ENCODE measurements around the gene SLC22A23.
A peak's percentile ranks its signal among the peaks of the same experiment; 100 is the strongest.
"Not testable (repeated sequence)": the region's sequence is repeated elsewhere in the genome, so short reads cannot be mapped to it uniquely, and the experiment has no call there.

The SLC22A23 gene

GRCh38 chr6:3384241-3385143 lies 72.4 kb downstream of the SLC22A23 start:
- DNase-seq (ENCODE audit: low spot score), result no peak

GRCh38 chr6:3383525-3383924 lies 73.3 kb downstream of the SLC22A23 start:
- no peak for DNase-seq (ENCODE audit: low spot score)

- no peak for DNase-seq (ENCODE audit: low spot score)
Observed at GRCh38 chr6:3382326-3383279, 74.2 kb downstream of the SLC22A23 start.

GRCh38 chr6:3381233-3381921 lies 75.5 kb downstream of the SLC22A23 start:
- peak; percentile 77 for DNase-seq (ENCODE audit: low spot score)

- DNase-seq (ENCODE audit: low spot score), result no peak
Observed at GRCh38 chr6:3380344-3381232, 76.3 kb downstream of the SLC22A23 start.

- no peak for DNase-seq (ENCODE audit: low spot score)
Observed at GRCh38 chr6:3379482-3380060, 77.3 kb downstream of the SLC22A23 start.

GRCh38 chr6:3378808-3379207 lies 78.0 kb downstream of the SLC22A23 start:
- not testable (repeated sequence) for DNase-seq (ENCODE audit: low spot score)

GRCh38 chr6:3378398-3378782 lies 78.5 kb downstream of the SLC22A23 start:
- not testable (repeated sequence) for DNase-seq (ENCODE audit: low spot score)

- DNase-seq (ENCODE audit: low spot score), result no peak
Observed at GRCh38 chr6:3377536-3378397, 79.1 kb downstream of the SLC22A23 start.

GRCh38 chr6:3376893-3377535 lies 79.8 kb downstream of the SLC22A23 start:
- DNase-seq (ENCODE audit: low spot score), result no peak

GRCh38 chr6:3376064-3376463 lies 80.8 kb downstream of the SLC22A23 start:
- DNase-seq (ENCODE audit: low spot score), result no peak

- no peak for DNase-seq (ENCODE audit: low spot score)
Observed at GRCh38 chr6:3373597-3374203, 83.2 kb downstream of the SLC22A23 start.

GRCh38 chr6:3372912-3373554 lies 83.8 kb downstream of the SLC22A23 start:
- no peak for DNase-seq (ENCODE audit: low spot score)

GRCh38 chr6:3372184-3372846 lies 84.5 kb downstream of the SLC22A23 start:
- DNase-seq (ENCODE audit: low spot score), result no peak

- DNase-seq (ENCODE audit: low spot score), result no peak
Observed at GRCh38 chr6:3371222-3371949, 85.5 kb downstream of the SLC22A23 start.

- DNase-seq (ENCODE audit: low spot score), result no peak
Observed at GRCh38 chr6:3370361-3371221, 86.3 kb downstream of the SLC22A23 start.
